Kidney glomerular epithelial cell (primary cell): ENCODE data around the gene VSTM2L.

Experiments used
- DNase-seq: peaks from one replicate; lab custom pipeline; 2025; lab: John Stamatoyannopoulos, UW

VSTM2L gene

GRCh38 chr20:37988306-37988954 lies 85.5 kb downstream of the VSTM2L start:
- DNase-seq = no peak

GRCh38 chr20:37989601-37990295 lies 86.8 kb downstream of the VSTM2L start:
- DNase-seq = no peak

- peak; percentile 74 for DNase-seq
Observed at GRCh38 chr20:37990571-37991151, 87.7 kb downstream of the VSTM2L start.

- DNase-seq = no peak
Observed at GRCh38 chr20:37991157-37991866, 88.4 kb downstream of the VSTM2L start.

DNA sequence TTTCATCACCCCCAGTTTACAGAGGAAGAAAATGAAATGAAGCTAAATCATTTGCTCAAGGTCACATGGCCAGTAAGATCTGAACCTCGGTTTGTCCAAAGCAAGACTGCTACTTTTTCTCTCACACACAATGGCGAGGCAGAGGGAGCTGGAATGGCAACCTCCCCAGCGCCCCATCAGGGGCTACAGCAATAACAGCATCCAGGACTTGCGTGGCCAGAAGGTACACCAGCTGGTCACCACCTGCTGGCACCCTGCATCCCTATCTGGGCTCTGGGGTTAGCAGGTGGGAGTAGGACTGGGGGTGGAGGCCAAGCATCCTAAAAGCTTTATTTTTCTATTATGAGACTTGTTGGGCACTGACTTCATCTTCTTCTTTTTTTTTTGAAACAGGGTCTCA lies 89.0 kb downstream of the VSTM2L start:
- DNase-seq = no peak

DNA sequence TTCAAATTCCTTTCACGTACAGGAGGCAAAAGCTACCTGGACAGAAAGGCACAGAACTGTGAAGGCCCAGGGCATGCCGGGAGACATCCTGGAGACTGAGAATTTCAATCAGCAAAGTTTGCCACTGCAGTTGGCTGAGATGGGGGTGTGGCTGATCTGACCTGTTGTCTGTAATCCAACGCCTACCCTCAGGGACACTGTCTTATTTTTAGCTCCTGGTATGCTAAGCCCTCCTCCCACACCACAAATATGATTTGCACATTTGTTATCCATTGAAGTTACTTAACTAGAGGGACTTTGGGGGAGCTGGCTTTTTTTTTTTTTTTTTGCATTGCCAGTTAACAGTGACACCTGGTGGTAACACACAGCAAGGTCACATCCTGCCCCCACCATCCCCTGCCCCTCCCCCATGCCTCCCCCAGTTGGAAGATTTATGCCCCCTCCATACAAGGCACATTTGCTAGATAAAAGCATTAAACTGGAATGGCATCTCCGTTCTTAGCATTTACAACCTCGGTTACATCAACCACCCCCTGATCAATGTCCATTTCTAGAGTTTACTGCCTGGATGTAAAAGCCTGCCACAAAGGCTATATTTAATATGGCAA lies 90.0 kb downstream of the VSTM2L start:
- DNase-seq = peak; percentile 53

DNA sequence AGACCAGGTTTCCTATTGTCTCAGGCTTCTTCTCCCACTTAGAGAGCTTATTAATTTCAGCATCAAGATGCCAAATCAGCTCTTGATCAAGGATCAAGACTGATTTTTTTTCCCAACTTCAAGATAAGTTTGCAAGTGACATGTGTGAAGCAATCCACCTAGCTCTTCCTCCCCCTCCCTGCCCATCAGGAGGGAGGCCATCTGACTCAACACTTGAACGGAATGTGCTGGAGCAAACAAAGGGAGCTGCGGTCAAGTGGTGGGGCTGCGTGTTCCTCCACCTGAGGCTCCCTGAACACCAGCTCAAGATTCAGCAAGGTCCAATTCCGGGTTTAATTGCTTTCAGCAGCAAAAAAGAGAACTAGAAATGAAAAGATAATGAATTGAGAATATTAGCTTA lies 91.6 kb downstream of the VSTM2L start:
- no peak for DNase-seq
